Skin epidermis (tissue), 12 donors: ENCODE data around the gene CARD14.
"Not testable (repeated sequence)": the region's sequence is repeated elsewhere in the genome, so short reads cannot be mapped to it uniquely, and the experiment has no call there.

Source experiments
- H3K27ac ChIP-seq, 21 experiments: fragments of 200-600 bp; sonication (generic) in 11 of 21; one replicate each; pipeline ENCODE4 v1.5.0; 2020; ENCODE audit warnings: mild to moderate bottlenecking in 3 of 21, inconsistent platforms in 2 of 21, moderate library complexity in 2 of 21
- H3K4me3 ChIP-seq, 7 experiments: fragments of 200-600 bp; sonication (generic) in 2 of 7; one replicate each; pipeline ENCODE4 v1.5.0; 2020; ENCODE audit warnings: inconsistent platforms in 2 of 7, mild to moderate bottlenecking in 2 of 7, moderate library complexity in 1 of 7

CARD14 gene

GRCh38 chr17:80243526-80244433 is 74.0 kb downstream of the CARD14 start:
- no peak overlapping the region for H3K27ac ChIP-seq

GRCh38 chr17:80244448-80244847 is 74.6 kb downstream of the CARD14 start:
- not testable (repeated sequence) for H3K27ac ChIP-seq, H3K4me3 ChIP-seq

More at GRCh38 chr17:80243526-80244433, 74.0 kb downstream of the CARD14 start:
- no peak overlapping the region for H3K4me3 ChIP-seq

DNA sequence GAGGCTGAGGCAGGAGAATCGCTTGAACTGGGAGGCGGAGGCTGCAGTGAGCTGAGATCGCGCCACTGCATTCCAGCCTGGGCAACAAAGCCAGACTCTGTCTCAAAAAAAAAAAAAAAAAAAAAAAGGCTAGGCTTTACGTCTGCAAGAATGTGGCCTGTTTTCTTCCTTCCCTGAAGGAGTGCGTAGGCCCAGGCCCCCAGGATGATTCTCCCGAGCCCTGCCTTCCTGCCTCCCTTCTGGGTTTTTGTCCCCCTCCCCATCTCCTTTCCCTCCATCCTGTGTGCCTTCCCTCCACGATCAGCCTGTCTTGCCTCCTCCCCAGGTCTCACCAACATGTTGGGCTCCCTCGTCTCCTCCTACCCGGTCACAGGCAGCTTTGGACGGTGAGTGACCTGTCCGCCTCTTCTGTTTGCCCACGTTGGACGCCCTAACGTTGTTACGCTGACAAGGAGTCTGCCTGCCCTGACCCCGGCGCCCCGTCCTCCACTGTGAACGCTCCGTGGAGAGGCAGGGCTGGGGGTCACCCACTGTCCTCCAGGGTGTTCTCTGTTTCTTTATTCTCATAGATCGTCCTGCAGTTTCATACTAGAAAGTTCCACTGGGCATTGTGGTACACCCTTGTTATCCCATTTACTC is 75.2 kb downstream of the CARD14 start:
- H3K27ac ChIP-seq = no peak overlapping the region
- H3K4me3 ChIP-seq = no peak overlapping the region

DNA sequence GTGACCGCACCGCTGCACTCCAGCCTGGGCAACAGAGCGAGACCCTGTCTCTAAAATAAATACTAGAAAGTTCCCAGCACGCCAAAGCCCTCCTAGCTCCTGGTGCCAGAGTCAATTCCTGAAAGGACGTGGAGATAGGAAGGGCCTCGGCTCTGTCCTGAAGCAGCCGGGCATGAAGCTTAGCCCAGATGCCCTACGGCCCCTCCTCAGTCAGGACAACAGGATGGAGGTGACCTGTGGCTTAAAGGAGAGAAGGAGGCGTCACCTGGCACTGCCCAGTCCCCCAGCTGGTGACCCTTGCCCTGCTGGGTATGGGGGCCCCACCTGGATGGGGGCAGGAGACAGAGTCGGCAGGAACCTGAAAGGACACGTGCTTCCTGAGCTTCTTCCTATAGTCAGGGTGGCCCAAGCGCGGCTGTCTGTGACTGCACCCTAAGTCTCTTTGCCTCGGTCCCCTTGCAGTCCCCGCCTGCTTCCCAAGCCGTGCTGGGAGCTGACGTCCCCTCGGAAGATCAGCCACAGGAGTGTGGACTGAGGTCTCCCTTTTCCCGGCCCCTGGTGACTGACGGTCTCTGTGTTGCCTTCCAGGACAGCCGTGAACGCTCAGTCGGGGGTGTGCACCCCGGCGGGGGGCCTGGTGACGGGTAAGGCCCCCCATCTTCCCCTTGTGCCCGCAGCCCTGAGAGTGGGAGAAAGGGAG is 75.9 kb downstream of the CARD14 start:
- Histone ChIP-seq H3K4me3 (no peak overlapping the region), H3K27ac (no peak overlapping the region)

DNA sequence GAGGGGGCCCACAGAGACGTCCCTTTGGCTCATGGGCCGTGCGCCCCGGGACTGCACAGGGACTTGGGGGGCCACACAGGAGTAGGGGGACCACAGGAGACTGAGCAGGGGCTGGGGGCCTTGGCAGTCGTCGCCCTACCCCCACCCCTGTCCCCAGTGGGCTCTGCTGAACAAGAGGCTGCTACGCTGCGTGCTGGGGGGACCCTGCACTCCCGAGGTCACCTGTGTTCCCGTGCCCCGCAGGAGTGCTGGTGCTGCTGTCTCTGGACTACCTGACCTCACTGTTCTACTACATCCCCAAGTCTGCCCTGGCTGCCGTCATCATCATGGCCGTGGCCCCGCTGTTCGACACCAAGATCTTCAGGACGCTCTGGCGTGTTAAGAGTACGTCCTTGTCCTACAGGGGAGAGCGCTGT is 76.4 kb downstream of the CARD14 start:
- Histone ChIP-seq H3K27ac (no peak overlapping the region), H3K4me3 (no peak overlapping the region)

GRCh38 chr17:80246726-80247125 is 76.9 kb downstream of the CARD14 start:
- no peak overlapping the region for H3K4me3 ChIP-seq
- no peak overlapping the region for H3K27ac ChIP-seq

GRCh38 chr17:80247561-80247960 is 77.7 kb downstream of the CARD14 start:
- no peak overlapping the region for H3K27ac ChIP-seq

GRCh38 chr17:80248001-80248893 is 78.4 kb downstream of the CARD14 start:
- Histone ChIP-seq H3K27ac (no peak overlapping the region), H3K4me3 (no peak overlapping the region)

More at GRCh38 chr17:80247561-80247960, 77.7 kb downstream of the CARD14 start:
- H3K4me3 ChIP-seq = no peak overlapping the region

DNA sequence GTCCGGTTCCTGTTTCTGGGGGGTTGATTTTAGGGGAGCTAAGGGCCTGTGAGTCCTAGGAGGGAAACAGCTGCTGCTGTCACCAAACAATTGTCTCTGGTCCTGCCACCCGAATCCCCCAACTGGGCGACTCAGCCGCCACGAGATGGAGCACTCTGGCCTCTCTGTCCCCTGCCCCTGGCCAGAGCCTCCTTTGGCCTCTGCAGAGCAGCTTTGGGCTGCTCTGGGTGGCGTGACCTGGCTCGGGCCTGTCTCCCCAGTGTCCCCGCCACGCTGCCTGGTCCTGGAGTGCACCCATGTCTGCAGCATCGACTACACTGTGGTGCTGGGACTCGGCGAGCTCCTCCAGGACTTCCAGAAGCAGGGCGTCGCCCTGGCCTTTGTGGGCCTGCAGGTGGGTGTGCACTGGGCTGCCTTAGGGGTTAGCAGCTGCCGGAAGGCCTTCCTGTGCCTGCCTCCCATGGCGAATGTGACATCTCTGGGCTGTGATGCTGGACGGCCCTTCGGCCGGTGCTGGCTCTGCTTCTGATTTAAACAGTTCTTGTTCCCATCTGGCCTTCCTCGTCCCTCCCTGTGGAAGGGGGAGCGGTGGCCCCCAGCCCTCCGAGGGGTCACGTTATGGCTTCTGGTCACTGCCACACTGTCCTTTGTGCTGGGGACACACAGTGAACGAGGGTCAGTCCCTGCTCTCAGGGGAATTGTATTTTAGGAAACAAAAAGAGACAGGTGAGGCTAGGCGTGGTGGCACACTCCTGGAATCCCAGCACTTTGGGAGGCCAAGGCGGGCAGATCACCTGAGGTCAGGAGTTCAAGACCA is 79.3 kb downstream of the CARD14 start:
- Histone ChIP-seq H3K4me3 (no peak overlapping the region), H3K27ac (no peak overlapping the region)

GRCh38 chr17:80251966-80252365 is 82.1 kb downstream of the CARD14 start:
- peak overlapping the region in 2 of 21 experiments; percentile 11 to 29 for H3K27ac ChIP-seq
- no peak overlapping the region for H3K4me3 ChIP-seq

DNA sequence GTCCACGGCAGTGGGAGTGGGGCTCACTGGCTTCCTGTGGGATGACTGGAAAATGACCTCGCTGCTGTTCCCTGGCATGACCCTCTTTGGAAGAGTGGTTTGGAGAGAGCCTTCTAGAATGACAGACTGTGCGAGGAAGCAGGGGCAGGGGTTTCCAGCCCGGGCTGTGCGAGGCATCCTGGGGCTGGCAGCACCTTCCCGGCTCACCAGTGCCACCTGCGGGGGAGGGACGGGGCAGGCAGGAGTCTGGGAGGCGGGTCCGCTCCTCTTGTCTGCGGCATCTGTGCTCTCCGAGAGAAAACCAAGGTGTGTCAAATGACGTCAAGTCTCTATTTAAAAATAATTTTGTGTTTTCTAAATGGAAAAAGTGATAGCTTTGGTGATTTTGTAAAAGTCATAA is 83.0 kb downstream of the CARD14 start:
- Histone ChIP-seq H3K4me3 (no peak overlapping the region), H3K27ac (peak overlapping the region in 7 of 21 experiments; percentile 7 to 82 (median 23))

DNA sequence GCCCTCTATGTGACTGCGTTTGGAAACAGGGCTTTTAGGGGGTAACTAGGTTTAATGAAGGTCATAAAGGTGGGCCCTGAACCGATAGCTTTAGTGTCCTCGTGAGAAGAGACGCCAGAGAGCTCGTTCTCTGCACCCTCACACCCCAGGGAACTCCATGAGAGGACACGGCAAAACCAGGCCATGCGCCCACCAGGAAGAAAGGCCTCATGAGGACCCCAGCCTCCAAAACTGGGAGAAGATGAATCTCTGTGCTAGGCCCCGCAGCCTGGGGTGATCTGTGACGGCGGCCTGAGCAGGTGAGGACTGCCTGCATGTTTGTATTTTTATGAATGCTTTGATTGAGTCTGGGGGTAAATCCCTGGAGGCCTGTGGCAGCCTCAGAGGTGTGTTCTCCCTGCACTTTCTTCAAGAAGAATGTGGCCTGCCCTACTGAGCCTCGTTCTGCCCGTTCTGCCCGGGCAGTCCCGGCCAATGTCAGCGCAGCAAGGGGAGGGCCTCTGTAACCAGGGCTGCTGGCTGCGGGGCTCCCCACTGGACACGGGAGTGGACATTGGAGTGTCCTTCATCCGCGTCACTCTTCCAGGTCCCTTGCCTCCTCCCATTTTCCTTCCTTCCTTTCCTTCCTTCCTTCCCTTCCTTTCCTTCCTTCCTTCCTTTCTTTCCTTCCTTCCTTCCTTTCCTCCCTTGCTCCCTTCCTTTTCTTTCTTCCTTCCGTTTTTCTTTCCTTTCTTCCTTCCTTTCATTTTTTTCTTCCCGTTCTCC is 84.0 kb downstream of the CARD14 start:
- H3K27ac ChIP-seq = peak overlapping the region in 19 of 21 experiments; percentile 22 to 89 (median 78)
- no peak overlapping the region for H3K4me3 ChIP-seq

DNA sequence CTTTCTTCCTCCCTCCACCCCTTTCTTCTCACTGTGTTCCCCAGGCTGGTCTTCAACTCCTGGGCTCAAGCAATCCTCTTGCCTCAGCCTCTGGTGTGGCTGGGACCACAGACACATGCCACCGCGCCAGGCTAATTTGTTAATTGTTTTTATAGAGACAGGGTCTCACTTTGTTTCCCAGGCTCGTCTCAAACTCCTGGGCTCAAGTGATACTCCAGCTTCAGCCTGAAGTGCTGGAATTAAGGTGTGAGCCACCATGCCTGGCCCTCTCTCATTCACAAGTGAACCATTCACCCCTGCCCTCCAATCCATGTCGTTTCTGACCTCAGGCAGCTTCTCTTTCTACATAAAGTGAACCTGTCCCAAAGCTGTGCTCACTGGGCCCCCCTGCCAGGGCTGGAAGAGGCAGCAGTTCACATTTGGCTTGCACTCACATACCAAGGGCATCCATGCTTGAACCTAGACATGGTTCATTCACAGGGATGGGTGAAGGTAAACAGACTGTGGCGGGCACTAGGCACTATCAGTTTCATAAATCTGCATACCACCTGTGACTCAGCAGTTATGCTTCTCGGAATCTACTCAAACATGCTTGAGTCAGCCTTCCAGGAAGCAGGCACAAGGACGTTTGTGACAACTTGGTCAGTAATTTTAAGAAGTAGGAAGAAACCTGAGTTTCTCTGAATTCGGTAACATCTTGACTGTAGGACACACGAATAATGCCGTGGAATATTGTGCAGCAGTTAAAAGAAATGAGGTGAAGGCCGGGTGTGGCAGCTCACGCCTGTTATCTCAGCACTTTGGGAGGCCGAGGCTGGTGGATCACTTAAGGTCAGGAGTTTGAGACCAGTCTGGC is 84.8 kb downstream of the CARD14 start:
- Histone ChIP-seq H3K27ac (peak overlapping the region in 19 of 21 experiments; percentile 22 to 89 (median 78)), H3K4me3 (no peak overlapping the region)

GRCh38 chr17:80256034-80256350 is 86.2 kb downstream of the CARD14 start:
- Histone ChIP-seq H3K4me3 (no peak overlapping the region), H3K27ac (peak overlapping the region in 11 of 21 experiments; percentile 70 to 89 (median 81))

DNA sequence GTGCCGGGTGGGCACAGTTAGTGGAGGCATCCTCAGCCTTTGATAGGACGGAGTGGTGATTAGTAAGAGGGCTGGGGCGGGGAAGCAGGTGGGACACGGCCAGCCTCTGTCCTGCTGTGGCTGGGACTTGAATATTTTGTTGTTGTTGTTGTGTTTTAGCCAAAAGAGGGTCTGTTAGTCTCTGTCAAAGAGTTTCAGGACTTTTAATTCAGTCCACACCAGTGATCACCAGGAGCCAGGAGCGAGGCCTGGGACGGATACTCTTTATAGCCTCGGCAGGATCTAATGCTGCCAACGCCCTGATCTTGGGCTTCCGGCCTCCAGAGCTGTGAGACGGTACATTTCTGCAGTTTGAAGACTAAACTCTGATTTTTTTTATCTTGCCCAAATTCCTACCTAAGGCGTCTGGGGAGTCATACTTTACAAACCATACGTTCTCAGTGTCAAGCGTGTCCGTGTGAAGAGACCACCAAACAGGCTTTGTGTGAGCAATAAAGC is 87.9 kb downstream of the CARD14 start:
- peak overlapping the region in 11 of 21 experiments; percentile 8 to 98 (median 55) for H3K27ac ChIP-seq
- no peak overlapping the region for H3K4me3 ChIP-seq

- H3K27ac ChIP-seq = peak overlapping the region in 14 of 21 experiments; percentile 1 to 98 (median 70)
Observed at GRCh38 chr17:80258296-80258695, 88.5 kb downstream of the CARD14 start.

More at GRCh38 chr17:80258296-80258695, 88.5 kb downstream of the CARD14 start:
- H3K4me3 ChIP-seq = not testable (repeated sequence)
